Activated naive CD4-positive, alpha-beta T cell treated with anti-CD3 and anti-CD28 coated beads, Interleukin-2, amount 50 U/mL, for 24 hours (primary cell): Measurements from ENCODE around the gene NPSR1.

Experiments
- H3K27ac Mint-ChIP-seq: one replicate; pipeline ENCODE4 v1.8.0; 2021; ENCODE audit warnings: mild to moderate bottlenecking, mixed read lengths
- H3K27me3 Mint-ChIP-seq: one replicate; pipeline ENCODE4 v1.8.0; 2021; ENCODE audit warnings: mixed read lengths
- H3K36me3 Mint-ChIP-seq: one replicate; pipeline ENCODE4 v1.8.0; 2021; ENCODE audit warnings: mixed read lengths
- H3K4me1 Mint-ChIP-seq: one replicate; pipeline ENCODE4 v1.8.0; 2021; ENCODE audit warnings: mixed read lengths
- H3K4me3 Mint-ChIP-seq: one replicate; pipeline ENCODE4 v1.8.0; 2021; ENCODE audit warnings: mild to moderate bottlenecking, mixed read lengths
- H3K9me3 Mint-ChIP-seq: one replicate; pipeline ENCODE4 v1.8.0; 2021; ENCODE audit warnings: mixed read lengths

Gene NPSR1

DNA sequence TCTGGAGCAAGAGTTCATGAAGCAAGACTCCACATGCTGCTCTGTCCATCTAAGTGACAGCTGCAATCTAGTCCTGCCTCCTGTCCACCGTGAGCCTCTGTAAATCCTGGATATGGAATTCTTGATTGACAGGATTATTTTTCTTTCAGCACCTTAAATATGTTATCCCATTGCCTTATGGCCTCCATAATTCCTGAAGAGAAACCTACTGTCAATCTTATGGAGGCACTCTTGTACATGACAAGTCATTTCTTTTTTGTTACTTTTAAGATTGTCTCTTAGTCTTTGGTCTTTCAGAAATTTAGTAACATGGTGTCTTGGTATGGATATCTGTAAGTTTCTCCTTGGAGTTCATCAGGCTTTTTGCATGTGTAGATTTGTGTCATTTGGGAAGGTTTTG is 82.8 kb downstream of the NPSR1 start:
- Mint-ChIP-seq H3K27ac (no peak overlapping the region), H3K27me3 (peaks cover 11% of the 10 kb centered on the region), H3K4me1 (no peaks in the 10 kb centered on the region), H3K9me3 (peaks cover 15% of the 10 kb centered on the region), H3K4me3 (no peak overlapping the region), H3K36me3 (no peaks in the 10 kb centered on the region)

DNA sequence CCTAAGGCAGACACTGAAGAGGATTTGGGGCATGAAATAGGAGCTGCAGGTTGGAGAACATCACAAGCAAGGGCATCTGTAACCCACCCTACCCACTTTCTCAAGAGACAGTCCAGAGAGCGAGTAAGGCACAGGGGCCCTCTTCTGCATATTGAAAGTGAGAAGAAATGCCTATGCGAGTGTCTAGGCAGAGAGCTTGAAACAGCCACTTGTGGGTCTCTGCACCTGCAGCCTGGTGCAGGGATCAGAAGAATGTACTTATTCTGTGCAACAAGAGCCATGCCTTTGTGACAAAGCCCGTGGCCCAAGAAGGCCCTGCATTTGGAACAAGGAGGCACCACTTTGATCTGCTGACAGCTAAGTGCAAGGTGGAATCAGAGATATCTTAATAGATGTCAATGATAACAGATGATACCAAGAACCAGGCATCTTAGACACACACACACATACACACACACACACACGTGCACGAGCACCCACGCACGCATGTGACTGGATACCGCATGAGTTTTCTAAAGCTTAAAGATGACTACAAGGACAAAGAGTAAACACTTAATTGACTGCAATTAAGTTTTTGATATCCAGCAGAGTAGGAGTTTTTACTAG is 89.3 kb downstream of the NPSR1 start:
- Mint-ChIP-seq H3K36me3 (no peaks in the 10 kb centered on the region), H3K4me1 (no peaks in the 10 kb centered on the region), H3K27me3 (peaks cover 14% of the 10 kb centered on the region), H3K27ac (no peak overlapping the region), H3K9me3 (peaks cover 12% of the 10 kb centered on the region), H3K4me3 (no peak overlapping the region)

DNA sequence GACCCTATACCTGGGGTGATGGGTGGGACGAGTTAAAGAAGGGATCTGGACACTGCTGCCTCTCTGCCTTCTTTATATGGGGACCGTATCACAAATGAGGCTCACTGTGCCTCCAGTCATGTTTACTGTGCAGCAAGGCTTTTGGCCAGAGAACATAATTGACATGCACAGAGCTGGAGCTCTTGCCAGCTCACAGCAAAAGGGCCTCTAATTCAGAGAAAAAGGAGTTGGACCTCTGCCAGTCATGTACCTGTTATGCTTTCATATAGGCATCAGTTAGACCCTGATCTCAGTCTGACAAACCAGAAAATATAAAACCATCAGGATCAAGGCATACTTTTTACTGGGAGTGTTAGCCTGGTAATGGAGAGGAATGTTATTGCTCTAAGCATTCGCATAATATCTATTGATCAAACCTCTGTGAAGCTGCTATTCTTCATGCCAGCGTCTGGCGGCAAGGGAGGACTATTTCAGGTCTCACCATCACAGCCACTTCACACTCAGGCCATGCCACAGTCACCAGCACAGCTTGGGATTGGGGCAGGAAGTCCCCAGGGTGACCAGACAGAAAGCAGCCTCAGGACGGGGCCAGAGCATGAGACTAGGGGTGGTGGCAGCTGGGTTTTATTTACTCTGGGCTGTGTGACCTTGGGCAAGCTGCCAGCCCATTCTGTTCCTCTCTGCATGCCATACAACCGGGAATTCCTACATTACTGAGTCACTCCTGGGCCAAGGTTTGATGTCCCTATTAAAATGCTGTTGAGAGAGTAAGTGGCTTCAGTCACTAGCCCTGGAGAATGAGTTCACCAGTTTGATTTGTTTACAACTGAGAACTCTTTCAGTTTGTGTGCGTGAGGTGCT is 90.1 kb downstream of the NPSR1 start:
- H3K27ac Mint-ChIP-seq: no peak overlapping the region
- H3K4me1 Mint-ChIP-seq: no peaks in the 10 kb centered on the region
- H3K27me3 Mint-ChIP-seq: peaks cover 10% of the 10 kb centered on the region
- no peaks in the 10 kb centered on the region for H3K36me3 Mint-ChIP-seq
- peaks cover 3% of the 10 kb centered on the region for H3K9me3 Mint-ChIP-seq
- H3K4me3 Mint-ChIP-seq: no peak overlapping the region

DNA sequence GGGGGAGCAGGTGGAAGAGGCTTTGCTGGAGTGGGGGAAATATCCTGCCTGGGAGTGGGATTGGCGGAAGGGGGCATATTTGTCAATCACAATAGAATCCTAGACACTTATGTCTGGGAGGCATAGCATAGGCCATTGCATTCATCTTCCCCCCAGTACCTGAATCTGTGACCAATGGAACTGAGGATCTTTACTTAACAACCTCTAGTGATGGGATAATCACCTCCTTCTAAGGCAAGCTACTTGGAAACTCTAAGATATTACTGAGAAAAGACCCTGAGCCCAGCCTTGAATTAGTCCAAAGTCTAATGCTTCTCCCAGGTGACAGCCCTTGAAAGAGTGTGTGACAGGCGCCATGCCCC is 90.7 kb downstream of the NPSR1 start:
- Mint-ChIP-seq H3K4me1 (no peaks in the 10 kb centered on the region), H3K4me3 (no peak overlapping the region)

DNA sequence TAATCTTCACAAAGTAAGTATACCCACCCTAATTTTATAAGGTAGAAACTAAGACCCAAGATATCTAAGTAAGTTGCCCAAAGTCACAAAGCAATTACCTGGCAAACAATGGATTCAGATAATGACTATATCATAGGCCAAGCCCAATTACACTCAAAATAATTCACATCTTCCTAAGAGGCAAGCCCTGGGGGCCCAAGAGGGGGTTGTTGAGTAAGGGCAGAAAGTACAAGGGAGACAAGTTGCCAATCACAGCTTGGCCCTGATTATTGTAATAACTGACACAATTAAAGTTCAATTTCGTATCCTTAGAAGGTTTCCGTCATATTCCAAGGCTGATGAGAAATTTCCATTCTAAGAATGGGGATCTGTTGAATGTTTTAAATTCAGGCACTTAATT is 91.4 kb downstream of the NPSR1 start:
- Mint-ChIP-seq H3K27me3 (peaks cover 6% of the 10 kb centered on the region), H3K36me3 (no peaks in the 10 kb centered on the region), H3K27ac (no peak overlapping the region), H3K4me3 (no peak overlapping the region), H3K9me3 (no peaks in the 10 kb centered on the region), H3K4me1 (no peaks in the 10 kb centered on the region)

More for the DNA sequence above, 90.7 kb downstream of the NPSR1 start:
- no peaks in the 10 kb centered on the region for H3K36me3 Mint-ChIP-seq
- H3K27me3 Mint-ChIP-seq: peaks cover 8% of the 10 kb centered on the region
- H3K27ac Mint-ChIP-seq: no peak overlapping the region
- no peaks in the 10 kb centered on the region for H3K9me3 Mint-ChIP-seq

DNA sequence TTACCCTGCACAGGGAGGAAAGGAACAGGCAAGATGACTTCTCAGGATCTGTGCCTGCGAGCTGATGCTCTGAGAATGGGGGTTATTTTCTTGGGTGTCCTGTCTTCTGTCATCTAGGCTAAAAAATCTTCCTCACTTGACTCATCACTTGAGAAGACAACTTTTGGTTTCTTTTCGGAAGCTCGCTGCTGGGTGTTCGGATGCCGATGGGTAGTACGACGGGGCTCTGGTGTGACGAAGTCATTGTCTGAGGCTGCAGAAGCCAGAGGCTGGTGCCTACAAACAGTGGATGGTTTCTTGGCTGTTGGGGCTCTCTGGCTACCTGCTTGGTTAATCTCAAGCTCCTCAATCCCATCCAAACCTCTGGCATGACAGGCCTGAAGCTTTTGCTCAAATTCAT is 92.2 kb downstream of the NPSR1 start:
- Mint-ChIP-seq H3K36me3 (no peaks in the 10 kb centered on the region), H3K4me3 (no peak overlapping the region), H3K9me3 (no peaks in the 10 kb centered on the region), H3K4me1 (no peaks in the 10 kb centered on the region), H3K27me3 (peaks cover 6% of the 10 kb centered on the region), H3K27ac (no peak overlapping the region)

DNA sequence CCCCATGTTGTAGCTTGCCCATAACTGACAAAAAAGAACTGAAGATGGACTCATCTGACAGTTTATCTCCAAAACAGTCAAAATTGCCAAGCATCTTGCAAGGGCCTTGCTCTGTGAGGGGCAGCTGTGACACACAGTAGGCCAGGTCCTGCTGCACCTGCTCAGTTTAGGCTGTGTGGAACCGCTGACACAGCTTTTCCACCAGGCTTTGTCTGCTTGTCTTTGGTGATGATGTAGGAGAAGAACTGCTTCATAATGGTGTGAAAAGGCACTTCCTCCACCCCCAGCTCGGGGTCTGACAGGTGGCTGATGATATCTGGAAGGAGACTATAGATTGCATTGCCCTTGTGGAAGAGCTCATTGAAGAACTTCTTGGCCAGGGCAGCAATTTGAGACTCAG is 92.6 kb downstream of the NPSR1 start:
- H3K9me3 Mint-ChIP-seq: no peaks in the 10 kb centered on the region
- H3K36me3 Mint-ChIP-seq: no peaks in the 10 kb centered on the region
- H3K27me3 Mint-ChIP-seq: peaks cover 6% of the 10 kb centered on the region
- H3K27ac Mint-ChIP-seq: no peak overlapping the region
- no peaks in the 10 kb centered on the region for H3K4me1 Mint-ChIP-seq
- H3K4me3 Mint-ChIP-seq: no peak overlapping the region

DNA sequence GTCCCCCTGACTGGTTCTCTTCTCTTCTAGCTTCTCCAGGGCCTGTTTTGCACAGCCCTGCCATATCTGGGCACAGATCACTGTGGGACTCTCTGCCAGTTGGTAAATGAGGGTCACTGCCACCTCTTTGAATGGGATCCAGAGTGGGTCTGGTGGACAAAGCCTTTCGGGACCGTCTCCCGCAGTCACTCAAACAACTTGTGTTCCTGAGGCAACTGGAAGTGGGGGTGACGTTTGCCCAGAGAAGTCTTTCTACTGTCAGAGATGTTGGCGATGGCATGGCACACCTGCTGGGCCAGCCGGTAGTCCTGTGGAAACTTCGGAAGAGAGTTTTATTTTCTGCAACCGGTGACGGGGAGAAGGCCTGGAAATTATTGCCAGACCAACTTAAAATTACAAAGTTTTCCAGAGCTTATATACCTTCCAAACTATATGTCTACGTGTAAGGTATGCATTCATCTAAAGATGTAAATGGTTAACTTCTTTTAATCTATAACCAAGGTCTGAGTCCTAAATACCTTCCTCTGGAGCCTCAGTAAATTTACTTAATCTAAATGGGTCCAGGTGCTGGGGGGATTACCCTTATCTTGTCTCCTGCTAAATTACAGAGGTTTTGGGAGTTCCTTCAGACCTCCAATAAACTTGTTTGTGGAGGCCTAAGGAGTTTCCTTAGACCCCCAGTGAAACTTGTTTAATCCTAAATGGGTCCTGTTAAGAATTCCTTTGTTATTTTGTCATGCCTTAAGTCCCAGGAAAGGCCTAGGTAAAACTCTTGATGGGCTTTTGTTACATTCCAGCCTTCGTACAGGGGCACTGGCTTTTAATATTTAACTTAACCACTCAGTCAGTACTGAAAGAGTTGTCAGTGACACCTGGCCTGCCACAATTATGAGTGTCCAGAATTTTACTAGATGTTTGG is 94.0 kb downstream of the NPSR1 start:
- Mint-ChIP-seq H3K36me3 (no peaks in the 10 kb centered on the region), H3K27ac (no peak overlapping the region), H3K27me3 (peaks cover 2% of the 10 kb centered on the region), H3K4me3 (no peak overlapping the region), H3K9me3 (no peaks in the 10 kb centered on the region), H3K4me1 (no peaks in the 10 kb centered on the region)

DNA sequence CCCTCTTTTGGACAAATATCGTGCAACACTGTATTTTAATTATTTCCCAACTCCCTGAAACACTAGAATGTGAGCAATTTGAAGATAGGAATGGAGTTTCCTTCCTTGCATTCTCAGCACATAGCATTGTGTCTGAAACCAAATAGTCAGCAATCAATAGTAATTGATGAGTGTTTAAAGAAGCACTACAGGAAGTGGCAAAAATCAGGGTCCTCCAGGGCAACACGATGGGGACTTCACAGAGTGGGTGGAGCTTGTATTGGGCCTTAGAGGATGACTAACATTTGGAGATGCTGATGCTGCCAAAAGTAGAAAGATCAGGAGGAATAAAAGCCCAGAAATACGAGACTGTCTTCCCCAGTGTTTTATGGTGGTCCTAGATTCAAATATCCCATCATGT is 94.9 kb downstream of the NPSR1 start:
- Mint-ChIP-seq H3K4me3 (no peak overlapping the region), H3K27me3 (peaks cover 2% of the 10 kb centered on the region)

DNA sequence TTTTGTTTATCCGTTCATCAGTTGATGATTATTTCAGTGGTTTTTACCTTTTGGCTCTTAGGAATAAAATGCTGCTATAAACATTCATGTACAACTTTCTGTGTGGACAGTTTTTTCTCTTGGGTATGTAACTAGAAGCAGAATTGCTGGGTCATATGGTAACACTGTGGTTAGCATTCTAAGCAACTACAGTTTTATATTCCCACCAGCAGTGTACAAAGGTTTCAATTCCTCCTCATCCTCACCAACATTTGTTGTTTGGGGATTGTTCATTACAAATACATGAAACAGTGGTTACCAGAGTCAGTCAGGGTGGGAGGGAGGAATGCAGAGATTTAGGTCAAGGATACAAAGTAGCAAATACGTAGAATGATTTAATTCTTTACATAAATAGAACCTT is 97.0 kb downstream of the NPSR1 start:
- H3K4me3 Mint-ChIP-seq: no peak overlapping the region
- H3K4me1 Mint-ChIP-seq: no peaks in the 10 kb centered on the region
- H3K9me3 Mint-ChIP-seq: no peaks in the 10 kb centered on the region
- no peaks in the 10 kb centered on the region for H3K27me3 Mint-ChIP-seq
- H3K27ac Mint-ChIP-seq: no peak overlapping the region
- H3K36me3 Mint-ChIP-seq: no peaks in the 10 kb centered on the region

More for the DNA sequence above, 94.9 kb downstream of the NPSR1 start:
- Mint-ChIP-seq H3K27ac (no peak overlapping the region), H3K4me1 (no peaks in the 10 kb centered on the region), H3K9me3 (no peaks in the 10 kb centered on the region), H3K36me3 (no peaks in the 10 kb centered on the region)

DNA sequence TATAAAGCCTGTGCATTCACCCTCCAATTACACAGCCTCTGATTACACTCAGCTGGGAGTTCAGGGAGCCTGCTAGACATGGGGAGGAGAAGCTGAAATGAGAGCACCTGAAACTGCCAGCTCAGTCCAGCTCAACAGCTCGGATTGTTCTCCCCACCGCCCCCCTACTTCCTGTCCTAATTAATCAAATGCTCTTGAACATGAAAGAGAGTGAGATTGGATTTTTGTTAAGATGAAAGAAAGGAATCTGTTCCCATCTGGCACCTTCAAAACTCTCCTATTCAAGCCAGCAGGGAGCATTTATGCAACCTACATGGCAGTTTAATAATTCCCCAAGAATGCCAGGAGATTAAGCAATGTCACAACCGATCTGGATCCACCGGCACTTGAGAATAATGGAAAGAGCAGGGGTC is 98.0 kb downstream of the NPSR1 start:
- H3K27me3 Mint-ChIP-seq: no peaks in the 10 kb centered on the region
- no peaks in the 10 kb centered on the region for H3K36me3 Mint-ChIP-seq
- no peak overlapping the region for H3K27ac Mint-ChIP-seq
- H3K9me3 Mint-ChIP-seq: no peaks in the 10 kb centered on the region
- no peak overlapping the region for H3K4me3 Mint-ChIP-seq
- H3K4me1 Mint-ChIP-seq: no peaks in the 10 kb centered on the region

DNA sequence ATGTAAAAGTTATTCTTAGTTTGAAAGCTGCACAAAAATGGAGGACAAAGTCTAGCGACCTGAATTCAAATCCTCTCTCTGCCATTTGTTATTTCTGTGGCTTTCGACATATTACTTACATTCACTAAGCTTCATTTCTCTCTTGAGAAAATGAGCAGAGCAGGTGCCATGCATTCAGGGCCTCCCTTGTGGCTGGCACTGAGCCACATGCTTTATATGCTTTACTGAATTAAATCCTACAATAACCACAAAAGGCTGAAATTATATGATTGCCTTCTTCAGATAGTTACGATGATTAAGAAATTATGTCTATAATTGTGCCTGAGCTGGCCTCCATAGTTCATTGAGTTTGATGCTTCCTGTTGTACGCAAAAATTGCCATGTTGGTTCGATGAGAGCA is 98.7 kb downstream of the NPSR1 start:
- Mint-ChIP-seq H3K27ac (no peak overlapping the region), H3K27me3 (no peaks in the 10 kb centered on the region), H3K9me3 (no peaks in the 10 kb centered on the region), H3K36me3 (no peaks in the 10 kb centered on the region), H3K4me3 (no peak overlapping the region), H3K4me1 (no peaks in the 10 kb centered on the region)

DNA sequence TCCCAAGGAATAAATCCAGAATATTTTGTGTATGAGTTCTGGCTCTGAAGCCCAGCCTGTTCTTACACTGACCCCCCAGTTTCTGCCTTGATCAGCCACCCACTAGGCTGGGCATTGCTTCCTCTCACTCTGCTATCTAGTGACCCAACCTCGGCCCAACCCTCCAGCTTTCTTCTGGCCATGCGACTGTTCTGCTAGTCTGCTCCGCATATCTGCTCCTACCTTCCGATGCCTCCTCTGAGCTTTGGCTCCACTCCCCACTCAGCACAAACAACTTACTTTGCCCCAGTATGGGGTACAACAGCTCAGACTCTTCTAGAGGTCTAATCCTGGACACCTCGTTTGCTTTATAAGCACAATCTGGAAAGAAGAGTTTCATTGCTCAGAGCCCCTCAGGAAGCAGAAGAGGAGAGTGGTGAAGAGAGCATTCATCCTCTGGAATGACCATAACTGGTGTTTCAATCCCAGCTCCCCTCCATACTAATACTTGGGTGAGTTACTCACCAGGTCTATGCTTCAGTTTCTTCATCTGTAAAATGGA is 99.6 kb downstream of the NPSR1 start:
- no peaks in the 10 kb centered on the region for H3K36me3 Mint-ChIP-seq
- H3K4me3 Mint-ChIP-seq: no peak overlapping the region
- H3K9me3 Mint-ChIP-seq: no peaks in the 10 kb centered on the region
- H3K27ac Mint-ChIP-seq: no peak overlapping the region
- no peaks in the 10 kb centered on the region for H3K4me1 Mint-ChIP-seq
- peaks cover 2% of the 10 kb centered on the region for H3K27me3 Mint-ChIP-seq

DNA sequence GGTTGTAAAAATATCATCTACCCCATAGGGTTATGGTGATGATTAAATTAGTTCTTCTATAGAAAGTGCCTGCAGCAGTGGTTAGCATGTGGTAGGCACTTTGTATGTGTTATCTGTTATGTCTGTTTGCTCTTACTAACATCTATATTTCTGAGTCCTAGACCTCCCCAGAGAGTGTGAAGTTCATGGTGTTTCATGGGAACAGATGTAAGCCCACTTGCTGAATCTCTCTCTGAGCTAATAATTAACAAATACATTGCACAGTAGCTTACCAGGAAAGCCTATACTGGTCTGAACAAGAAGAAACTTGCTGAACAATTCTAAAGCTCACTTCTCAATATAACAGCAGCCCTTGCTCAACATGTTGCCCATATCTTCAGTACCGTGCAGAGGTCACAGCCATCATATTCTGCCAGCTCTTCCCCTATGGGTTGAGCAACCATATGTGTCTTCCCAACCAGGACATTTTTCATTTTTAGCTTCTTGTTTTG is 100.1 kb downstream of the NPSR1 start:
- H3K27ac Mint-ChIP-seq: no peak overlapping the region
- H3K9me3 Mint-ChIP-seq: no peaks in the 10 kb centered on the region
- no peaks in the 10 kb centered on the region for H3K36me3 Mint-ChIP-seq
- H3K4me1 Mint-ChIP-seq: no peaks in the 10 kb centered on the region
- no peak overlapping the region for H3K4me3 Mint-ChIP-seq
- H3K27me3 Mint-ChIP-seq: peaks cover 3% of the 10 kb centered on the region

DNA sequence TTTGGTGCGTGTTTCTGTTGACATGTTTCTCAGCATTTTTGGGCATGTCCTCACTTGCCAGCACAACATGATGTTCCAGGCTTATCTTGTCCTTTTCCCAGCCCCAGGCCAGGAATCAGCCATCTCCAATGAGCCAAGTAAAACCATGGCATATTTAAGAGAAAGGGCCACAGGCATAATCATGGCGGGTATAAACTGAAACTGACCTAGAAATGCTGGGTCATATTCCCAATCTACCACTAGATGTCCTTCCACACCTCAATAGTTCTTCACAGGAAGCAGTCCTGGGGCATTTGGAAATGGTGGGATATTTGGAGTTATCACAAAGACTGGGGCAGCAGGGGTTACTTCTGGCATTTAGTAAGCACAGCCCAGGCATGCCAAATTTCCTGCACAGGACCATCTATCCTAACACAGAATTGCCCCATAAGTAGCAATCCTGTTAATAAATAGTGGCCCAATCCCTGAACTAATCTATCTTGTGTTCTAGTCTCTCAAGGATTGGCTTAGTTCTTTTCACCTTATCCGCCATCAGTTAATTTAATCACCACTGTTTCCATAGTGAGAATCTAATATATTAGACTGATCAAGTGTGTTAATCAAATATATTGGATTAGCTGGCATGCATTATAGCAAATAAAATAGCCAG is 101.6 kb downstream of the NPSR1 start:
- no peak overlapping the region for H3K4me3 Mint-ChIP-seq
- H3K27ac Mint-ChIP-seq: no peak overlapping the region
- no peaks in the 10 kb centered on the region for H3K36me3 Mint-ChIP-seq
- H3K9me3 Mint-ChIP-seq: no peaks in the 10 kb centered on the region
- no peaks in the 10 kb centered on the region for H3K4me1 Mint-ChIP-seq
- peaks cover 7% of the 10 kb centered on the region for H3K27me3 Mint-ChIP-seq
